HepG2 (cell line): ENCODE measurements around the gene FGA. TPM values are rescaled to one million over a fixed set of nuclear protein-coding genes. Genes with fewer than 3 reads are reported as not detected.

ENCODE experiments used
- ATF1 ChIP-seq: IDR thresholded peaks from 2 replicates; pipeline ENCODE4 v1.6.1; 2016; ENCODE audit warnings: mild to moderate bottlenecking, control low read depth
- ESRRA ChIP-seq: sonication (generic); formaldehyde crosslinking; IDR thresholded peaks from 2 replicates; pipeline ENCODE4 v1.5.1; 2020; ENCODE audit warnings: mild to moderate bottlenecking, low read depth, missing genetic modification reagents
- ETS1 ChIP-seq: sonication (generic); formaldehyde crosslinking; IDR thresholded peaks from 2 replicates; pipeline ENCODE4 v1.4.0; 2020; ENCODE audit warnings: missing genetic modification reagents
- ETV5 ChIP-seq: IDR thresholded peaks from 2 replicates; pipeline ENCODE4 v1.6.1; 2018; ENCODE audit warnings: missing biosample characterization, missing genetic modification reagents, inconsistent platforms, borderline replicate concordance
- HHEX ChIP-seq: IDR thresholded peaks from 2 replicates; pipeline ENCODE4 v1.6.1; 2016; ENCODE audit warnings: control low read depth
- KDM6A ChIP-seq: IDR thresholded peaks from 2 replicates; pipeline ENCODE4 v1.6.1; 2016; ENCODE audit warnings: low read depth
- LBX2 ChIP-seq: sonication (generic); formaldehyde crosslinking; IDR thresholded peaks from 2 replicates; pipeline ENCODE4 v1.5.0; 2020; ENCODE audit warnings: missing genetic modification reagents, mild to moderate bottlenecking, borderline replicate concordance
- MBD4 ChIP-seq: IDR thresholded peaks from 2 replicates; pipeline ENCODE4 v1.6.1; 2012; ENCODE audit warnings: low read length, inconsistent platforms, borderline replicate concordance
- MBNL3 ChIP-seq: fragments of 250-450 bp; sonication (Bioruptor Pico); conservative IDR thresholded peaks from 2 replicates; pipeline ENCODE4 v1.8.0; 2022; ENCODE audit warnings: mild to moderate bottlenecking, inconsistent platforms
- MED1 ChIP-seq: sonication (generic); formaldehyde crosslinking; IDR thresholded peaks from 2 replicates; pipeline ENCODE4 v1.4.0; 2020; ENCODE audit warnings: missing genetic modification reagents
- NKX3-1 ChIP-seq: sonication (generic); formaldehyde crosslinking; IDR thresholded peaks from 2 replicates; pipeline ENCODE4 v1.5.0; 2020; ENCODE audit warnings: missing genetic modification reagents
- SATB2 ChIP-seq: sonication (generic); formaldehyde crosslinking; IDR thresholded peaks from 2 replicates; pipeline ENCODE4 v1.5.0; 2020; ENCODE audit warnings: missing genetic modification reagents
- SMAD1 ChIP-seq: sonication (generic); formaldehyde crosslinking; IDR thresholded peaks from 2 replicates; pipeline ENCODE4 v1.4.0; 2020; ENCODE audit warnings: missing genetic modification reagents, low read depth, mild to moderate bottlenecking, borderline replicate concordance
- TERF1 ChIP-seq: sonication (generic); formaldehyde crosslinking; IDR thresholded peaks from 2 replicates; pipeline ENCODE4 v1.8.0; 2022; ENCODE audit warnings: mild to moderate bottlenecking, missing genetic modification reagents, moderate library complexity
- THRA ChIP-seq: sonication (generic); formaldehyde crosslinking; IDR thresholded peaks from 2 replicates; pipeline ENCODE4 v1.4.0; 2020; ENCODE audit warnings: missing genetic modification reagents, borderline replicate concordance
- ZBTB21 ChIP-seq: sonication (generic); formaldehyde crosslinking; IDR thresholded peaks from 2 replicates; pipeline ENCODE4 v1.4.0; 2020; ENCODE audit warnings: missing genetic modification reagents
- ZGPAT ChIP-seq: IDR thresholded peaks from 2 replicates; pipeline ENCODE4 v1.6.1; 2016; ENCODE audit warnings: mild to moderate bottlenecking
- ZMYM3 ChIP-seq: sonication (generic); formaldehyde crosslinking; IDR thresholded peaks from 2 replicates; pipeline ENCODE4 v1.5.1; 2020; ENCODE audit warnings: mild to moderate bottlenecking, missing genetic modification reagents
- ZNF12 ChIP-seq: sonication (generic); formaldehyde crosslinking; IDR thresholded peaks from 2 replicates; pipeline ENCODE4 v1.5.0; 2020; ENCODE audit warnings: missing genetic modification reagents
- ZNF253 ChIP-seq: sonication (generic); formaldehyde crosslinking; IDR thresholded peaks from 2 replicates; pipeline ENCODE4 v1.8.0; 2022; ENCODE audit warnings: mild to moderate bottlenecking, missing genetic modification reagents, borderline replicate concordance
- ZNF280B ChIP-seq: sonication (generic); formaldehyde crosslinking; IDR thresholded peaks from 2 replicates; pipeline ENCODE4 v1.5.0; 2020; ENCODE audit warnings: missing genetic modification reagents, mild to moderate bottlenecking, borderline replicate concordance
- ZNF552 ChIP-seq: sonication (generic); formaldehyde crosslinking; IDR thresholded peaks from 2 replicates; pipeline ENCODE4 v1.9.0; 2022; ENCODE audit warnings: missing genetic modification reagents, mild to moderate bottlenecking, borderline replicate concordance
- ZNF674 ChIP-seq: sonication (generic); formaldehyde crosslinking; IDR thresholded peaks from 2 replicates; pipeline ENCODE4 v1.5.0; 2020; ENCODE audit warnings: low read depth, mild to moderate bottlenecking, missing genetic modification reagents
- ZNF782 ChIP-seq: sonication (generic); formaldehyde crosslinking; IDR thresholded peaks from 2 replicates; pipeline ENCODE4 v1.4.0; 2020; ENCODE audit warnings: missing genetic modification reagents, mild to moderate bottlenecking, borderline replicate concordance
- polyA plus RNA-seq, 8 experiments: library from polyadenylated mRNA; depleted of rRNA in 3 of 8; stranded (reverse) in 7 of 8; unstranded in 1 of 8; fragments of >200 nt; fragmentation: Illumina TruSeq in 4 of 8; extraction: Trizol in 4 of 8; gene quantifications; 2 replicates each; pipeline versions ENCODE4 v1.2.1 to v1.2.3, GENCODE V29; 2011 to 2016; ENCODE audit warnings: low read depth in 4 of 8, missing spikeins in 1 of 8, mixed read lengths in 1 of 8; ENCODE audit not compliant: insufficient read depth in 1 of 8
- total RNA-seq, 5 experiments: library from RNA; depleted of rRNA; stranded (reverse); fragments of >200 nt; fragmentation: Illumina TruSeq; extraction: Trizol; gene quantifications; 2 replicates each; pipeline ENCODE4 v1.2.3, GENCODE V29; 2016; ENCODE audit warnings: low read depth in 1 of 5

FGA gene
- total and polyA plus RNA-seq, 2 of the 13 experiments (the other 11 are each of a cell fraction or from before 2014, with no cell fraction given), result 640 to 1,523 TPM

GRCh38 chr4:154626793-154627484 lies 36.4 kb upstream of the FGA start (continued):
- TF ChIP-seq ZMYM3 (CRISPR knock-in tag) (no peak), MBNL3 (CRISPR knock-in tag) (no peak), ZNF12 (CRISPR knock-in tag) (no peak), ATF1 (CRISPR knock-in tag) (no peak), ZNF782 (CRISPR knock-in tag) (no peak), MBD4 (no peak), ETS1 (CRISPR knock-in tag) (no peak), MED1 (CRISPR knock-in tag) (0 out of 2 replicates have a peak, but pooled peaks have one; percentile 9), ZGPAT (CRISPR knock-in tag) (peak; percentile 56; the same call in 1 of the 2 replicates), HHEX (CRISPR knock-in tag) (no peak), SMAD1 (CRISPR knock-in tag) (no peak), ZNF674 (no peak), KDM6A (no peak), ZNF253 (CRISPR knock-in tag) (0 out of 2 replicates have a peak, but pooled peaks have one; percentile 31), THRA (CRISPR knock-in tag) (0 out of 2 replicates have a peak, but pooled peaks have one; percentile 15), TERF1 (CRISPR knock-in tag) (no peak), ZNF552 (0 out of 2 replicates have a peak, but pooled peaks have one; percentile 48), NKX3-1 (CRISPR knock-in tag) (no peak; the same call in 1 of the 2 replicates), ETV5 (CRISPR knock-in tag) (no peak), ESRRA (no peak), LBX2 (CRISPR knock-in tag) (no peak), ZNF280B (CRISPR knock-in tag) (peak; percentile 68; the same call in 1 of the 2 replicates), ZBTB21 (CRISPR knock-in tag) (no peak), SATB2 (no peak)
